ENCODE data around the gene RBM47.
"Not testable (repeated sequence)": the region's sequence is repeated elsewhere in the genome, so short reads cannot be mapped to it uniquely, and the experiment has no call there.

Gene RBM47

DNA sequence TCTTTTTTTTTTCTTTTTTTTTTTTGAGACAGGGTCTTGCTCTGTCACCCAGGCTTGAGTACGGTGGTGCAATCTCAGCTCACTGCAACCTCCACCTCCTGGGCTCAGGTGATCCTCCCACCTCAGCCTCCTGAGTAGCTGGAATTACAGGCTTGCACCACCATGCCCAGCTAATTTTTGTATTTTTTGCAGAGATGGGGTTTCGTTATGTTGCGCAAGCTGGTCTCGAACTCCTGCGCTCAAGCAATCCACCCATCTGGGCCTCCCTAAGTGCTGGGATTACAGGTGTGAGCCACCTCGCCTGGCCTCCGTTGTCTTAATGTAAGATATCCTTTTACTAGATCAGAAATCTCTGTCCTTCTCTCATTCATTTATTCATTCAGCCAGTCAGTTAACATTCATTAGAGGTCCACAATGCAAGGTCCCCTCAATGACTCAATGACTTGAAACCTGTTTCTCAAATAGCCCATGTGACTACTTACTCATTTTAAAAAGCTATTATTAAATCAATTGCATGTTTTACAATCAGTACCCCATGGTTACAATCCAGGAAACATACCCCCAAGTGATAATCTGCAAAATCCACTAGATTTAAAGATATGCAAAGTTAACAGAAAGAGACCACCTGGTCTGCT, 68.0 kb downstream of the RBM47 start:
- not testable (repeated sequence) for DNase-seq

DNA sequence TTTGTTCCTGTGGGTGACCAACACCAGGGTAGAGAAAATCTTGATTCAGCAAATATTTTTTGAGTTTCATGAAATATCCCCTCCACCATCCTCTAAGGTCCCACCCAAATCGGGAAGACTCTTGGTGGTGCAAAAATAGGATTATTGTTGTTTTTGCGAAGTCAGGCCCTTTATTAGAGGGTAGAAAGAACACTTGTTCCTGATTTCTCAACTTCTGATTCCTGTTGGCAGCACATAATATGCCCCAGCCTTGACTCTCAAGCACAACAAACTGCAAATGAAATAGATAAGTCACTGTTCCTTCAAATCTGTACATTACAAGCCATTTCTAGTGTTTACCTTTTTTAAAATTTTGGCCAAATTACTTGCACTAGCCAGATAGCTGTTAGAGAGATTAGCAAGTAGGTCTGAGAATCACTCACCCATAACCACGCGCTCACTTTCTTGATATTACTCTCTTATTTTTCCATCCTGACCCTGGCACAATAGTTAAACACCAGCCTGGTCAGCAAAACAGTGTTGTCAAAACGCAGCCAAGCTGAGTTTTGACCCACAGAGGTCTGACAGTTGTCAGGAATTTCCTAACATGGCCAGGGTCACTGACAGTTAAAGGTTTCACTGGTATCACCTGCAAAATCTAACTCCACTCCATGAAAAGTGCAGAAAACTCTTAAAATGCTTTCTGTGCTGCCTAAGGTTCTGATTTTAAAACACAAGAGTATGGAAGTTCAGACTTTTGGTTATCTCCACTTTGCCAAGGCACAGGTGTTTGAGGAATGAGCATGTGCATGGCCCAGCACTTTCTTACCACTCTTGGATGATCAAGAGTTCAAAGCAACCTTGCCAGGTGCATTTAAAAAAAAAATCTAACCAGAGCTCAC, 69.8 kb downstream of the RBM47 start:
- no peak for DNase-seq

DNA sequence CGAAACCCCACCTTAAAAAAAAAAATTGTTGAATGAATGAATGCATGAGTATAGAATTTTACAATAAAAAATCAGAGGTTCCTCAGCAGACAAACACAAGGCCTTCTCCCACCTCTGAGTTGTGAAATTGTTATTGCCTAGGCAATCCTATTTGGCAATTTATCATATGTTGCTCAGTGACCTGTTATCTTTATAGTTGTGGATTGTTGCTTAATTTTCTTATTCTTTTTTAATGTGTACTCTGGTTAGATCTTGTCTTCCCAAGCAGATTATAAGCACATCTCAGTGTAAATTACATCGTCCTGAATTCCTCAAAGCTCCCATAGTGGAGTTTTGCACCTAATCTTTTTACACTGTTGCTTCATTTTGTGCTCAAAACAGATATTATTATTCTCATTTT, 71.9 kb downstream of the RBM47 start:
- no peak for DNase-seq

DNA sequence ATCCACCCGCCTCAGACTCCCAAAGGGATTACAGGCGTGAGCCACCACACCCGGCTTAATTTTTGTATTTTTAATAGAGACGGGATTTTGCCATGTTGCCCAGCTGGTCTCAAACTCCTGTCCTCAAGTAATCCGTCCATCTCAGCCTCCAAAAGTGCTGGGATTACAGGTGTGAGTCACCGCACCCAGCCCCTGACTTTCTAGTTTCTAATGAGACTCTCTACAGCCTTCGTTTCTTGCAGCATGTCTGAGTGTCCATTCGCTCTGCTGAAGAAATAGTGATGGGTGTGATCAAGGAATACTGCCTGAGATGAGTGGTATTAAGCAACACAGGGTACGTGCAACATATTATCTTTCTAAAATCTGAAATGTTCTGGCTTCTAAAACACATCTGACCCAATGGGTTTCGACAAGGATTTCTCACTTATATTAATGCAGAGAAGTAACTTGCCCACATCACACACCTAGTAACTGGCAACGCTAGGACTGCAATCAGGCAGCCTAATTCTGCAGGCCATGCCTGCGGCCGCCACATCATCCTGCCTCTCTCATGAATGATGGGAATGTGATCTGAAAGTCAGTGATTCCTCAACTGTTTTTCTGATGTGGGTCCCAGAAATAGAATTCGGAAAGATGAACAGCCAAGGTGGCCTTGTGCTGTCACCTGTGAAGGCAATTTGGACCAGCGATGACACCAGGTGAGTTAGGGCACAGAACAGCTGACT, 74.3 kb downstream of the RBM47 start:
- no peak for DNase-seq

DNA sequence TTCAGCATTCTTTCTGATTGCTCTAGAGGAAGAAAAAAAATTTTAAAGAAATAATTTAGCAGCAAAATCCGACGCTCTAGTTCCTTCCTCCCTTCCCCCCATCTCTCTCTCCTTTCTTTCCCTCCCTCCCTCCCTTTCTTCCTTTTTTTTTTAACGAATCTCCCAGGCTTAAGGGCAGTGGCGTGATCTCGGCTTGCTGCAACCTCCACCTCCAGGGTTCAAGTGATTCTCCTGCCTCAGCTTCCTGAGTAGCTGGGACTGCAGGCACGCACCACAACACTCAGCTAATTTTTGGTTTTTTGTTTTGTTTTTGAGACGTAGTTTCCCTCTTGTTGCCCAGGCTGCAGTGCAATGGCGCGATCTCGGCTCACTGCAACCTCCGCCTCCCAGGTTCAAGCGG, 75.0 kb downstream of the RBM47 start:
- not testable (repeated sequence) for DNase-seq

DNA sequence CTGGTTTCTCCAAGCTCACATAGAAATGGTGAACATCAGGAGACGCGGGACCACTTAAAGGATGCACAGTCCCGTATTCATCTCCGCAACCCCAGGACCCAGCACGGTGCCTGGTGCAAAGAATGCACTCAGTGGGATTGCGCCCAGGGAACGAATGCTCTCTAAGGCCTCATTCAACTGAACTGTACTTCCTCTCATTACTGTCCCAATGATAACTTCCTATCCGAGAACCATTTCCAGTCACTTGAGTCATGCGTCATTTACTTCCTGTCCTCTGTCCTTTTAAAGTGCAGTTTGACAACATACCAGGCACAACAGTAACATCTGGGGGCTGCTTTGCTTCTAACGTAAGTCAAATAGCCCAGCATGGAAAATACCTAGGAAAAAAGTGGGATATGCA, 75.7 kb downstream of the RBM47 start:
- no peak for DNase-seq

DNA sequence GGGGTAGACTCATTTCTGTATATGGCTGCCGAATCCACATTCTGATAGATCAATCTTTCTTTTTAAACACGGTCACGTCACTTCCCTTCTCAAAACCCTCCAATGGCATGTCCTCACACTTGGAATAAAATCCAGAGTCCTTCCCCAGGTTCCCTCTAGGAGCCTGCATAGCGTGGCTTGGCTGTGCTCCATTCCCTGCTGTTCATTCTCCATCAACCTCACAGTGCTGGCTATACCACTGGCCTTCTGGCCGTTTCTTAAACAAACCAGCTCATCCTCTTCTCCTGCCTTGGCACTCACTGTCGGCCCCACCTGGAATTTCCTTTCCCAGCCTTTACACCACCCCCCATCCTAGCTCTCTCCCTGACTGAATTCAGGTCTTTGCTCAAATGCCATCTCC, 77.1 kb downstream of the RBM47 start:
- no peak for DNase-seq

DNA sequence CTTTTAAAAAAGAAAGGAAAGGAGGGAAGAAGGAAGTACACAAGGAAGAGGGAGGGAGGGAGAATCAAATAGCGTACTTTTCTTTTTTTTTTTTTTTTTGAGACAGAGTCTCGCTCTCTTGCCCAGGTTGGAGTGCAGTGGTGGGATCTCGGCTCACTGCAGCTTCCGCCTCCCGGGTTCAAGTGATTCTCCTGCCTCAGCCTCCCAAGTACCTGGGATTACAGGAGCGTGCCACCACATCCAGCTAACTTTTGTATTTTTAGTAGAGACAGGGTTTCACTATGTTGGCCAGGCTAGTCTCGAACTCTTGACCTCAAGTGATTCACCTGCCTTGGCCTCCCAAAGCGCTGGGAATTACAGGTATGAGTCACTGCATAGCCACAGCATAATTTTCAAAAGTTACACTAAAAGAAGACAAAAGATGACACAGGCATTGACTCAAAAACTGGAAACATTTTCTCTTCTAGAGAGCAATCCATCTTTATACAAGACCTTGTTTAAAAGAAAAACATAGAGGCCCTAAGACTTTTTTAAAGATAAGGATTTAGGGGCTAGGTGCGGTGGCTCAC, 78.0 kb downstream of the RBM47 start:
- DNase-seq, result not testable (repeated sequence)

DNA sequence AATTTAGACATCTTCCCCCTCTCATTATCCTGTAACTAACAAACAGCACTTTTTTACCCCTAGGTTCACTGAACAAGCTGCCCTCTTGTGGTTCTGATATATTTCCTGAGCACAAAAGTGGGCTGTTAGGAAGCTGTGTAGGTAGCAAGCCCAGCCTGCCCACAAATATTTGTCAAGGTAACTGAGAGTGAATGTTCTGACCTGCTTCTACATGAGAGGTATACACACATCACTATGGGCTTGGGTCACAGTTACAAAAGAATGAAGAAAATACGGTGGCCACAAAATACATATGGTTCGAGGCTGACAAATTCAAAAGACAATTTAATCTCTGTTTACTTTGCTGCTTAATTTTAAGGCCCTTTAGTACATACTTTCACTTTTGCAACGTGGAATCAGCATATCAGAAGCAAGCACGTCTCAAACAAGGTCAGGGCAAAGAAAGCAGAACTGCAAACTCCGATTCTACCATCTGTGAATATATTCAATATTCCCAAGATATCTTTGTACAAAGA, 78.7 kb downstream of the RBM47 start:
- peak; percentile 29 for DNase-seq

DNA sequence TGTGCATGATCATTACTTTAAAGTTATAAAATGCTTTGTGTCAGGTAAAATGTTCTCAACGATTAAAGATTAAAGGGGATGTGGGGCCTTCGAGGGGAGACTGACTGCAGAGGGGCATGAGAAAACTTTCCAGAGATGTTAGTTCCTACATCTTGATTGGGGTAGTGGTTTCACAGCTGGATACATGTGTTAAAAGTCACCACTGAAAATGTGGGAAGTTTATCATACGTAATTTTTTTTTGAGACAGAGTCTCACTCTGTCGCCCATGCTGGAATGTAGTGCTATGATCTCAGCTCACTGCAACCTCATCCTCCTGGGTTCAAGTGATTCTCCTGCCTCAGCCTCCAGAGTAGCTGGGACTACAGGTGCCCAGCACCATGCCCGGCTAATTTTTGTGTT, 79.5 kb downstream of the RBM47 start:
- DNase-seq, result no peak

DNA sequence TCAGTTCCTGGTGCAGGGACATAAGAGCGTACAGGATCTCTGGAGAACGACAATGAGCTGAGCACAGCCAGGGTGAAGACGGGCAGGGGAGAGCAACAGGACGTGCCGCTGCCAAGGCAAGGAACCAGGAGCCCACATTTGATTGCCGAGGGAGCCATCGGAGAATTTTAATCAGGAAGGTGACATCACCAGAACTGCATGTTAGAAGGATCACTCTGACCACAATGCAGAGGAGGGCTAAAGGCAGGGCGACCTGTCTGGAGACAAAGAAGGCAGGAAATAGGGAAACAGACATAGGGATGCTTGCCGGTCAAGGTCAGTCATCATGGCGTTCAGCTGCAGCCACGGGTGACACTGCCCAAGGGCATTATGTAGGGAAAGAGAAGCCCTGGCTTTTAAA, 81.4 kb downstream of the RBM47 start:
- DNase-seq, result no peak

DNA sequence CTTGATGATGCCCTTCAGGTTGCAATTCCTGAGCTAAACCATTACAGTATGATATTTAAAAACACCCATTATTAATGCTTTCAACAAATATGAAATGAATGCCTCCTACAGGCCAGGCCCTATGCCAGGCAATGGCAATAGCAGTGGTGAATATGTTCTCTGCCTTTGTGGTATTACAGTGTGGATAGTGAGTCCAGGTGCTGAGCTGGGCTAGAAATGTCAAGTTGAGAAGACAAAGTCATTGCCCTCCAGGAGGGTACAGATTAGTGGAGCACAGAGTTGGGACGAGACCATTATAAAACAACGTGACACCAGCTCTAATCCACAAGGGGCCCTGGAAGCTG, 81.9 kb downstream of the RBM47 start:
- DNase-seq, result no peak

DNA sequence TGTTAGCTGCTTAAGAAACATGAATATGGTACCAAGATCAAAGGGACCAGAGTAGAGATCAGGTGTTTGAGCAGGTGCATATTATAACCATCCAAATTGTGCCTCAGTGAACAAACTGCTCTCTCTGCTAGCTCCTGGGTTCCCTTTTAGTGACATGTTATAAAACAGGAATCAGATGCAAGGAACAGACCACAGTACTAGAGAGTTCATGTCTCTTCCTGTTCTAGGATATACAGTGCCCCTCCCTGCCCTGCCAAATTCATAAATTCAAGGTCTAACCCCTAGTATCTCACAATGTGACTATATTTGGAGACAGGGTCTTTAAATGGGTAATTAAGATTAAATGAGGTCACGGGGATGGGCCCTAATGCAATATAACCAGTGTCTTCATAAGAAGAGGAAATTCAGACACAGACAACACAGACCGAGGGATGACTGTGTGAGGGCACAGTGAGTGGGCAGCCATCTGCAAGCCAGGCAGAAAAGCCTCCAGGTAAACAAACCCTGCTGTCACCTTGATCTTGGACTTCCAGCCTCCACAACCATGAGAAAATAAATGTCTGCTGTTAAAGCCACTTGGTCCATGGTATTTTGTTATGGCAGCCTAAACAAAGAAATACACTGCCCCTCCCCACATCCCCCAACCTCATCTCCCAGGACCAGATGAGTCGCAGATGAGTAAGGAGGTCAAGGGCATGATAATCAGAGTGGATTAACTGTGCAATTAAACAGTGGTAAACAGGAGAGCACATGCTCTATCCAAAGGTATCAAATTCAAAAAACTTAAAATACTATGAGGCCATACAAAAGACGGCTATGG, 82.5 kb downstream of the RBM47 start:
- no peak for DNase-seq

DNA sequence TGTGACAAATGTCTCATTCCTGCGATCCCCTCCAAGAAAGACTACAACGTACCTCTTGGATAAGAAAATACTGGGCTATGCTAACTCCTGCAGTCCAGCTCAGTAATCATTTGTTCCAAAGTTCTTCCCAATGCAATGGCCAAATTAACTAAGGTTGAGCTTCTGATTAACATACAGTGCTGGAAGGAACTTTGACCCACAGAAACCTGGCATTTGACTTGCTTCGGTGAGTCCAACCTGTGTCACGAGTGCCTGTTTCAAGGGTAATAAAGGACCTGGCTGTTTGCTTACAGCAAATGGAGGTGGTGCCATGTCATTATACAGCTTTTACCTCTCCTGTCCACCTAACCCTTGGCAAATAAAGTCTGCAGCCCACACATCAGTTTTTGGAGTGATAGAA, 83.2 kb downstream of the RBM47 start:
- DNase-seq, result no peak

DNA sequence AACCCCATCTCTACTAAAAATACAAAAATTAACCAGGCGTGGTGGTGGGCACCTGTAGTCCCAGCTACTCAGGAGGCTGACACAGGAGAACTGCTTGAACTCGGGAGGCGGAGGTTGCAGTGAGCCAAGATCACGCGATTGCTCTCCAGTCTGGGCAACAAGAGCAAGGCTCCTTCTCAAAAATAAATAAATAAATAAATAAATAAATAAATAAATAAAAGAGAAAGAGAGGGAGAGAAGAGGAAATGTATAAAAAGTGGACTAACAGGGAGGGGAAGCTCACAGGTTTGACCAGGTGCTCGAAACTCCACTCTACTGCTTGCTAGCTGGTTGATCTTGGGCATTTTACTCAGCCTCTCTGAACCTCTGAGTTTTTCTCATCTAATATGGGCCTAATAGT, 84.2 kb downstream of the RBM47 start:
- not testable (repeated sequence) for DNase-seq

DNA sequence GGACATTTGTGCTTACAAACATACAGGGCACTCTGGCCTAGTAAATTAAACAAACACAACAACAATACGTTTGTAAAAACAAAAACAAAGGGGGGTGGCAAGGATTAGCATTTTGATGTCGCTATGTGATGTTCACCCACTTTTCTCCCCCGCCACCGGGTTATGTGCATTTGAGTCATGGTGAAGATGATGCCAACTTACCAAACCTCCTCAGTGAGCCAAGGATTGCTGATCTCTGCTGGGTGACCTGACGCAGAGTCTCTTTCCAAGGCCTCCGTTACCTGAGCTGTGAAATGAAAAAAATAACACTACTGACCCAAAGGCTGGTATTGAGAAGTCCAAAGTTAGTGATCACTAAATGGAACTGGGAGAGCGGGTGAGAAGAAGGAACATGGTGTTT, 85.4 kb downstream of the RBM47 start:
- DNase-seq, result no peak

DNA sequence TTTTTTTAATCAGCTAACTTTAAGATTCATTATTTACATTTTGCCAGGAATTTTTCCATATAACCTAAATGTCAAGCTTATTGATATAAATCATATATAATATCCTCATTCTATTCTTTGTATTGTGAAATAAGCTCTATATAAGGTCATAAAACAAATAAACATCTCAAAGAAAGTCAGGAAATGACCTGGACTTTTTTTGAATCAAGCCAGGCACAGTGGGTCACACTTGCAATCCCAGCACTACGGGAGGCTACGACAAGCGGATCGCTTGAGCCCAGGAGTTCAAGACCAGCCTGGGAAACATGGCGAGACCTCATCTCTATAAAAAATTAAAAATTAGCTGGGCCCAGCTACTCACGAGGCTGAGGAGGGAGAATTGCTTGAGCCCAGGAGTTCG, 88.9 kb downstream of the RBM47 start:
- no peak for DNase-seq

DNA sequence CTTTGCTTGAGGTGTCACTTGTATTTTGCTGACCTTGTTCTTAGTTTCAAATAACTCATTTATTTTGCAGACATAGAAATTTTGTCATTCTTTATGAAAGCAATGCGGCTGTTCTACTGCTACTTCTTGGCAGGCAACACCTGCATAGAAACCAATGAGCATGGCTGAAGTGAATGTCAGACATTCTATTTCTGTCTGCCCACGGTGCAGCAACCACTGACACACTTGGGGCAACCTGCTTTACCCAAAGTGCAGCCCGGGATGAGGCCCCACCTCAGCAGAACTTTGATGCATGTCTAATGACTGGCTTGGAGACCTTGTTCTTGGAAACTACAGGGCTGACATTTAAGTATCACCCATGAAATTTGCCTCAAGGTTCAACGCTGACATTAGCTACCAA, 93.6 kb downstream of the RBM47 start:
- no peak for DNase-seq

DNA sequence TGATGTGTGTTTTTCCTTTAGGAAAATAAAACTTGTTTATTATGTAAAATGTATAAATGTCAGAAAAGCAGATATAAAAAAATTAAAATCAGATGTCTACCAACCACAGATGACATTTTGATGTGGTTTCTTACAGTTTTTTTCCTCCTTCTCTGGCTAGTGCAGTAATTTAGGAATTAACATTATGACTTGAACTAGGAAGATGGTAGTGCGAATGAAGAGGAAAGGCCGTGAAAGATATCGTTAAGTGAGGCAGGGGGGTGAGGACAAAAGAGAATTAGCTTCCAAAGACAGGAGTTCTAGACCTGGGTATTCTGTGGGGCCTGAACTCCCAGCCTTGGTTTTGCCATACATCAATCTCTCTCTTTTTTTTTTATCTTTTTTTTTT, 98.0 kb downstream of the RBM47 start:
- DNase-seq, result no peak

DNA sequence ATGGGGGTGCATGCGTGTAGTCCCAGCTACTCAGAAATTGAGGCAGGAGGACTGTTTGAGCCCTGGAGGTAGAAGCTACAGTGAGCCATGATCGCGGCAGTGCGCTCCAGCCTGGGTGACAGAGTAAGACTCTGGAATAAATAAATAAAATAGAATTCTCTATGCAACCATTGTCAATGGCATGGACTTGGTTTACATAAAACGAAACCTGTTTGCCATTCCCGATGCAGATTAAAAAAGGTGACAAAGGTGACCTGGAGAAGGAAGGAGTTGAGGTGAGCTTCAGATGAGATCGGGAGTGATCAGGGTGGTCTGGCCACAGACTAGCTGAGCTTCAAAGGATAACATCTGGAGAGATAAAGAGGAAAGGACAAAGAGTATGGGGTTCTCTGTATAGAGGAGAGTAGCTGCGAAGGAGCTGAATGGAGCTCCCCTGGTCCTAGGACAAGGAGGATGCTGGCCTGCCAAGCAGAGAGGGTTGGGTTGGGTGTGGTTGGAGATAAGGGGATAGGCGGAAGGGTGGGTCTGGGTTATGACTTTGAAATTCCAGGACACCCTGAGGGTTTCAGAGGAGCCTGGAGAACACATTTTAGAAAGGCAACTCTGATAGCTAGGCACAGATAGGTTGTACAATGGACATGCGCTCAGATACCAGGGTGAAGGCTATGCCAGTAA, 98.6 kb downstream of the RBM47 start:
- DNase-seq, result no peak

DNA sequence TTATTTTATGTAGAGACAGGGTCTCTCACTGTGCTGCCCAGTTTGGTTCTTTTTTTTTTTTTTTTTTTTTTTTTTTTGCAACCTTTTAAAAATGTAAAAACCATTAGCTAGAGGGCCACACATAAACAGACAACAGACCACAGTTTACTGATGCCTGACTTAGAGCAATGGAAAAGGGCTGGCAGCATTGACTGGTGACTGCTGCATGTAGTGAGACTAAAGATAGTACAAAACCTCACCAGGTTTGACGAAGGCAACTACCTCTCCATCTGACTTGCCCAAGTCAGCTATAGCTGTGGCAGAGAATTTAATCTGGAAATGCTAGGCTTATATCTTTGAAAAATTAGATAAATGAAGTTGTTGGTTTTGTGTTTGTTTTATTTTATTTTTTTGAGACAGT, 102.9 kb downstream of the RBM47 start:
- no peak for DNase-seq
